Mucosa of descending colon (tissue), 3 donors: ENCODE results near the gene ANO8. TPM values are rescaled to one million over a fixed set of nuclear protein-coding genes. Genes with fewer than 3 reads are reported as not detected.
"Not testable (repeated sequence)": the region's sequence is repeated elsewhere in the genome, so short reads cannot be mapped to it uniquely, and the experiment has no call there.

ENCODE experiments used
- ATAC-seq: fragments of 200-7000 bp; cut with Tn5 transposase; one replicate; pipeline ENCODE4 v1.9.1; 2020; ENCODE audit warnings: mild to moderate bottlenecking, moderate library complexity
- DNase-seq, 3 donors: peaks; one replicate each; pipeline ENCODE4 v3.0.0-alpha.2; 2020
- H3K36me3 ChIP-seq: fragments of 200-600 bp; one replicate; pipeline ENCODE4 v1.8.0; 2021; ENCODE audit warnings: low read depth, mild to moderate bottlenecking
- H3K4me1 ChIP-seq: fragments of 200-600 bp; one replicate; pipeline ENCODE4 v1.8.0; 2021; ENCODE audit warnings: low read depth, mild to moderate bottlenecking
- H3K4me3 ChIP-seq: fragments of 200-600 bp; one replicate; pipeline ENCODE4 v1.8.0; 2021; ENCODE audit warnings: mild to moderate bottlenecking
- H3K9me3 ChIP-seq: fragments of 200-600 bp; one replicate; pipeline ENCODE4 v1.8.0; 2021; ENCODE audit warnings: mild to moderate bottlenecking
- CTCF ChIP-seq: fragments of 200-600 bp; IDR thresholded peaks from one replicate; pipeline ENCODE4 v1.8.0; 2022; ENCODE audit warnings: antibody characterized with exemption, mild to moderate bottlenecking
- intact Hi-C, 2 donors: fragments of 100-400 bp; cut with DNase I in 1 of 2; cut with micrococcal nuclease in 1 of 2; formaldehyde crosslinking; loops; one replicate each; pipeline versions ENCODE4 v1.11.0 to v1.11.1; 2022; cut with DNase I, micrococcal nuclease
- total RNA-seq, 3 donors: library from RNA; stranded (reverse); fragmentation: NEBNext Ultra II Directional in 2 of 3; extraction: Animal tissue kit (Norgen Biotek cat#: 25700) in 2 of 3; gene quantifications; one replicate each; pipeline versions ENCODE4 v1.2.1 to v1.2.4, GENCODE V29; 2021 to 2023
- donor health status: DM: no; HTN: no; CAD: no; lungs with moderate emphysema.
- donor health status: DM: no; HTN: no; CAD: no.
- donor health status: DM: no; HTN: yes; CAD: no.

ANO8 gene
- total RNA-seq, 3 donors from 2014 or later, result 7.1 to 9.4 (median 8.6) TPM

- Histone ChIP-seq H3K4me3 (peak within 1 kb of the TSS; percentile 40), H3K36me3 (no peaks in the 10 kb centered on the region), H3K9me3 (no peaks in the 10 kb centered on the region), H3K4me1 (peaks cover 30% of the 10 kb centered on the region)
- intact Hi-C loops, result no loop called here
- peak; percentile 95 to 98 (median 96) for DNase-seq
- peak; percentile 74 for TF ChIP-seq CTCF
- peak; percentile 74 for ATAC-seq
Measured at GRCh38 chr19:17303167-17303939, 31.3 kb downstream of the ANO8 start, which contains the start of gene ABHD8. ABHD8 (minus strand) TSS chr19:17303425; CDS start chr19:17301616, 1,809 bp downstream.

GRCh38 chr19:17302391-17303166 is 32.1 kb downstream of the ANO8 start:
- DNase-seq (peak in 2 of 3 donors; percentile 65 to 76), ATAC-seq (no peak)
- no peak for TF ChIP-seq CTCF
- intact Hi-C loops, result no loop called here
- Histone ChIP-seq H3K36me3 (no peaks in the 10 kb centered on the region), H3K4me3 (peak overlapping the region; percentile 40), H3K9me3 (no peaks in the 10 kb centered on the region), H3K4me1 (peaks cover 27% of the 10 kb centered on the region)

GRCh38 chr19:17300992-17301619 is 33.5 kb downstream of the ANO8 start:
- intact Hi-C loops, result no loop called here
- Histone ChIP-seq H3K4me3 (no peak overlapping the region), H3K36me3 (no peaks in the 10 kb centered on the region), H3K9me3 (no peaks in the 10 kb centered on the region), H3K4me1 (peaks cover 16% of the 10 kb centered on the region)
- ATAC-seq, result no peak
- DNase-seq, result peak in 1 of 3 donors; percentile 61
- TF ChIP-seq CTCF, result no peak

GRCh38 chr19:17296976-17297375 is 37.7 kb downstream of the ANO8 start:
- DNase-seq, result no peak
- no peak for TF ChIP-seq CTCF
- no peaks in the 10 kb centered on the region for H3K36me3 ChIP-seq
- ATAC-seq, result no peak
- H3K9me3 ChIP-seq, result no peaks in the 10 kb centered on the region
- H3K4me3 ChIP-seq, result no peak overlapping the region
- intact Hi-C loops, result loop anchor here in 1 of 2 donors (10.0 kb wide), 1 partner anchor 98 kb away; the partner anchor contains the start of gene CCDC194
- H3K4me1 ChIP-seq, result peaks cover 8% of the 10 kb centered on the region

- ATAC-seq, result no peak
- H3K36me3 ChIP-seq, result no peaks in the 10 kb centered on the region
- intact Hi-C loops, result loop anchor here in 1 of 2 donors (10.0 kb wide), 1 partner anchor 99 kb away; the partner anchor contains the start of gene CCDC194
Measured at GRCh38 chr19:17296273-17296672, 38.4 kb downstream of the ANO8 start.

GRCh38 chr19:17295551-17295950 is 39.1 kb downstream of the ANO8 start:
- not testable (repeated sequence) for ATAC-seq, H3K9me3 ChIP-seq, DNase-seq, H3K4me3 ChIP-seq, H3K36me3 ChIP-seq
- intact Hi-C loops, result loop anchor here in 1 of 2 donors (10.0 kb wide), 1 partner anchor 99 kb away; the partner anchor contains the start of gene CCDC194
- peaks cover 11% of the 10 kb centered on the region for H3K4me1 ChIP-seq

More at GRCh38 chr19:17296273-17296672, 38.4 kb downstream of the ANO8 start:
- no peak for TF ChIP-seq CTCF
- DNase-seq, result no peak
- Histone ChIP-seq H3K4me3 (no peak overlapping the region), H3K9me3 (no peaks in the 10 kb centered on the region), H3K4me1 (peaks cover 11% of the 10 kb centered on the region)
